Testis (tissue), 2 donors: ENCODE data around the gene MPV17L.

Experiments used
- CTCF ChIP-seq, 3 experiments: fragments of 450-650 bp in 2 of 3; fragments of 200-600 bp in 1 of 3; sonication (generic) in 1 of 3; IDR thresholded peaks; one replicate each; pipeline ENCODE4 v1.5.1; 2016 to 2019; ENCODE audit warnings: antibody characterized with exemption in 3 of 3, mild to moderate bottlenecking in 2 of 3, moderate library complexity in 1 of 3
- POLR2A ChIP-seq: fragments of 450-650 bp; IDR thresholded peaks from one replicate; pipeline ENCODE4 v1.6.1; 2017; ENCODE audit warnings: antibody characterized with exemption, mild to moderate bottlenecking, moderate library complexity

- no peak for TF ChIP-seq POLR2A
- TF ChIP-seq CTCF (IDR thresholded peaks at IDR 0.05), result no peak
Measured at GRCh38 chr16:15422222-15422621, 26.7 kb downstream of the MPV17L start.
